ENCODE measurements around the gene RBM38.

The RBM38 gene

GRCh38 chr20:57380081-57380750 is 11.0 kb upstream of the RBM38 start:
- TF ChIP-seq CTCF (IDR thresholded peaks at IDR 0.05; ENCODE audit: low read depth, low read length) = no peak
- DNase-seq (ENCODE audit: low read depth in 2 of 2) = no peak
- no peak overlapping the region for H3K4me3 ChIP-seq (replicated peaks in 1 of 2; ENCODE audit: low read depth in 2 of 2, low read length in 2 of 2)

GRCh38 chr20:57381596-57382503 is 9.3 kb upstream of the RBM38 start:
- TF ChIP-seq CTCF (IDR thresholded peaks at IDR 0.05; ENCODE audit: low read depth, low read length) = peak; percentile 96
- no peak overlapping the region for H3K4me3 ChIP-seq (replicated peaks in 1 of 2; ENCODE audit: low read depth in 2 of 2, low read length in 2 of 2)
- peak; percentile 80 to 82 for DNase-seq (ENCODE audit: low read depth in 2 of 2)

GRCh38 chr20:57382516-57382915 is 8.7 kb upstream of the RBM38 start:
- TF ChIP-seq CTCF (IDR thresholded peaks at IDR 0.05; ENCODE audit: low read depth, low read length) = no peak
- no peak overlapping the region for H3K4me3 ChIP-seq (replicated peaks in 1 of 2; ENCODE audit: low read depth in 2 of 2, low read length in 2 of 2)
- no peak for DNase-seq (ENCODE audit: low read depth in 2 of 2)

GRCh38 chr20:57383447-57384347 is 7.5 kb upstream of the RBM38 start:
- no peak for TF ChIP-seq CTCF (IDR thresholded peaks at IDR 0.05; ENCODE audit: low read depth, low read length)
- no peak for DNase-seq (ENCODE audit: low read depth in 2 of 2)
- H3K4me3 ChIP-seq (replicated peaks in 1 of 2; ENCODE audit: low read depth in 2 of 2, low read length in 2 of 2) = no peak overlapping the region

- no peak overlapping the region for H3K4me3 ChIP-seq (replicated peaks in 1 of 2; ENCODE audit: low read depth in 2 of 2, low read length in 2 of 2)
- DNase-seq (ENCODE audit: low read depth in 2 of 2) = no peak
- TF ChIP-seq CTCF (IDR thresholded peaks at IDR 0.05; ENCODE audit: low read depth, low read length) = no peak
These were observed 6.7 kb upstream of the RBM38 start for GRCh38 chr20:57384486-57384885.

GRCh38 chr20:57384953-57385761 is 6.0 kb upstream of the RBM38 start:
- no peak for TF ChIP-seq CTCF (IDR thresholded peaks at IDR 0.05; ENCODE audit: low read depth, low read length)
- DNase-seq (ENCODE audit: low read depth in 2 of 2) = no peak
- no peak overlapping the region for H3K4me3 ChIP-seq (replicated peaks in 1 of 2; ENCODE audit: low read depth in 2 of 2, low read length in 2 of 2)

Data from cardiac fibroblast (primary cell).